T-helper 9 cell (primary cell): Measurements from ENCODE around the gene TSEN54.

Experiments
- DNase-seq: peaks from one replicate; pipeline ENCODE4 v3.0.0-alpha.2; 2020

Gene TSEN54

DNA sequence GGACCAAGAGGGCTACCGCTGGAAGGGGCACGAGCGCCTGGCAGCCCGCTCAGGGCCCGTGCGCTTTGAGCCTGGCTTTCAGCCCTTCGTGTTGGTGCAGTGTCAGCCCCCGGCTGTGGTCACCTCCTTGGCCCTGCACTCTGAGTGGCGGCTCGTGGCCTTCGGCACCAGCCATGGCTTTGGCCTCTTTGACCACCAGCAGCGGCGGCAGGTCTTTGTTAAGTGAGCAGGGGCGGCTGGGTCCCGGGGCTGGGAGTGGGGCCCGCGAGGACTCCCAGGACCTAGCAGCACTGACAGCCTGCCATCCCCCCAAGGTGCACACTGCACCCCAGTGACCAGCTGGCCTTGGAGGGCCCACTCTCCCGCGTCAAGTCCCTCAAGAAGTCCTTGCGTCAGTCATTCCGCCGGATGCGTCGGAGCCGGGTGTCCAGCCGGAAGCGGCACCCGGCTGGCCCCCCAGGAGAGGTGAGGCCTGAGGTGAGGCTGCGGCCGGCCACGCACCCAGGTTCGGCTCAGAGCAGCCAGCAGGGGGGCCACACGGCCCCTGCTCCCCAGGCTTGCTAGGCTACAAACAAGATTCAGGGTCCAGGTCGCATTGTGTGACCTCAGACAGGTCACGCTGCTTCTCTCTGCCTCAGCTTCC, 53.8 kb downstream of the TSEN54 start:
- DNase-seq, result no peak

DNA sequence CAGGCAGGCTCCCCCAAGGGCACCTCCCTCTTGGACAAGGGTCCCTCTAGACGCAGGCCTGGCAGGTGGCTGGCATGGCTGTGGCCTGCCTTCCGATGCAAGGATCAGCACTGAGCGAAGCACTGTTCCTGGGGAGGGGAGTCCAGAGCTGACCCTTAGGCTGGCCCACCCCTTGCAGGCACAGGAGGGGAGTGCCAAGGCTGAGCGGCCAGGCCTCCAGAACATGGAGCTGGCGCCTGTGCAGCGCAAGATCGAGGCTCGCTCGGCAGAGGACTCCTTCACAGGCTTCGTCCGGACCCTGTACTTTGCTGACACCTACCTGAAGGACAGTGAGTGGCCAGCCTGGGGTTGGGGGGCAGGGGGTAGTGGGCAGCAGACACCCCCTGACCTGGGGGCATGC, 54.4 kb downstream of the TSEN54 start:
- DNase-seq, result no peak

DNA sequence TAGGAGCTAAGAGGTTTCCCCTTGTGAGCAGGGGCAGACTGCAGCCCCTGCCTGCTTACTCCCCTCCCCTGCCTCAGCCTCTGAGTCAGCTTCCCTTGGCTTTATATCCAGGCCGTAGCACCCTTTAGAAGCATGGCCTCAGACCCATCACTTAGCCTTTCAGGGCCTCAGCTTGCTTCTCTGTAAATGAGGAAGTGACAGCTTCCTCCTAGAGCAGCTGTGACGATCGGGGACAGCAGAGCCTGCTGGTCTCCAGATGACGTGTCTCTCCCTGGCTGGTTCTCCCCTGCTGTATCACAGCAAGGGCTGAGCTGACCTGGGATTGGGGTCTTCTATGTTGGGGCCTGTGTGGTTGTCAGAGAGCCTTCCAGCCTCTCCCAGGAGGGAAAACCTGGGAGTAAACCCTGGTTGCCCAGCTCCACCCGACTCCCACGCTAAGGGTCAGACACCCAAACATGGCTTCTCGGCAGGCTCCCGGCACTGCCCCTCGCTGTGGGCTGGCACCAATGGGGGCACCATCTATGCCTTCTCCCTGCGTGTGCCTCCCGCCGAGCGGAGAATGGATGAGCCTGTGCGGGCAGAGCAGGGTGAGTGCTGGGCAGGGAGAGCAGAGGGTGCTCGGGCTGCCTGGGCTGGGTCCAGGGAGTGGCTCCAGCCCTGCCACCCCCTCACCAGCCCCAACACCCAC, 55.0 kb downstream of the TSEN54 start:
- no peak for DNase-seq

DNA sequence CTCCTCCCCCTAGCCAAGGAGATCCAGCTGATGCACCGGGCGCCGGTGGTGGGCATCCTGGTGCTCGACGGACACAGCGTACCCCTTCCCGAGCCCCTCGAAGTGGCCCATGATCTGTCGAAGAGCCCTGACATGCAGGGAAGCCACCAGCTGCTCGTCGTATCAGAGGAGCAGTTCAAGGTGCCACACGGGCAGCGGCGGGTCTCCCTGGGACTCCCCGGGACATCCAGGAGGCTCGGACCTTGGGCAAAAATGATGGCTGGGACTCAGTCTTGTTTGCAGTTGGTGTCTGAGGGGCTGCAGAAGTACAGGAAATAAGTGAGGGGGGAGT, 55.5 kb downstream of the TSEN54 start:
- no peak for DNase-seq

DNA sequence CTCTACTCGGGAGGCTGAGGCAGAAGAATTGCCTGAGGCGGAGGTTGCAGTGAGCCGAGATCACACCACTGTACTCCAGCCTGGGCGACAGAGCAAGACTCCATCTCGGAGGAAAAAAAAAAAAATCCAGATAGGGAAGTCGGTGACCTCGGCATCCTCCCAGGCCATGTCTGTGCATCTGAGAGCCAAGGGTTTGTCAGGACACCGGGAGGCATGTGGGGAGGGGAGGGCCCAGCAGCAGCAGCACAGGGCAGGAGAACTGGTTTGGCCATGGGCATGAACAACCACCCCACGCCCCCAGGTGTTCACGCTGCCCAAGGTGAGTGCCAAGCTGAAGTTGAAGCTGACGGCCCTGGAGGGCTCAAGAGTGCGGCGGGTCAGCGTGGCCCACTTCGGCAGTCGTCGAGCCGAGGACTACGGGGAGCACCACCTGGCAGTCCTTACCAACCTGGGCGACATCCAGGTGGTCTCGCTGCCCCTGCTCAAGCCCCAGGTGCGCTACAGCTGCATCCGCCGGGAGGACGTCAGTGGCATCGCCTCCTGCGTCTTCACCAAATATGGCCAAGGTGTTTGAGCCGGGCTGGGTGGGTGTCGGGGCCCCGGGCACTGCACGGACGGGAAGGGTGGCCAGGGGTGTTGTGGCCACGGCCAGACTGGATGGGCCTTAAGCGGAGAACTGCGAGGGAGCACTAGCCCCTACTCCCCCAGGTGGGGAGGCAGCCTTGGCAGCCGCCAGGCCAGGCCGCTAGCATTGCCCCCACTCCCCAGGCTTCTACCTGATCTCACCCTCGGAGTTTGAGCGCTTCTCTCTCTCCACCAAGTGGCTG, 56.6 kb downstream of the TSEN54 start:
- DNase-seq, result no peak

DNA sequence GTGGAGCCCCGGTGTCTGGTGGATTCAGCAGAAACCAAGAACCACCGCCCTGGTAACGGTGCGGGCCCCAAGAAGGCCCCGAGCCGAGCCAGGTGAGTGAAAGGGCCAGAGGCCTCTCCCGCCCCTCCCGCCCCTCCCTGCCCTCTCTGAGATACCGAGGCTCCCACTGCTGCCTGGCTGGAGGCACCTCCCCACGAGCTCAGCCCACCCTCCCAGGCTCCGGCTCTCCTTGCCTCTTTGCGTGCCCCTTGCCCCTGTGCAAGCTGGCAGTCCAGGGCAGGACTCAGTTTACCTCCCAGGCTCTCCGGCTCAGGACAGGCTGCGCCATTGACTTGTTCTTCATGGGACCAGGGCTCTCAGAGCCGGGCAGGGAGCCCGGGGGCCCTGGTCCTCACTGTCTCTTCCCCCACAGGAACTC, 57.2 kb downstream of the TSEN54 start:
- no peak for DNase-seq

DNA sequence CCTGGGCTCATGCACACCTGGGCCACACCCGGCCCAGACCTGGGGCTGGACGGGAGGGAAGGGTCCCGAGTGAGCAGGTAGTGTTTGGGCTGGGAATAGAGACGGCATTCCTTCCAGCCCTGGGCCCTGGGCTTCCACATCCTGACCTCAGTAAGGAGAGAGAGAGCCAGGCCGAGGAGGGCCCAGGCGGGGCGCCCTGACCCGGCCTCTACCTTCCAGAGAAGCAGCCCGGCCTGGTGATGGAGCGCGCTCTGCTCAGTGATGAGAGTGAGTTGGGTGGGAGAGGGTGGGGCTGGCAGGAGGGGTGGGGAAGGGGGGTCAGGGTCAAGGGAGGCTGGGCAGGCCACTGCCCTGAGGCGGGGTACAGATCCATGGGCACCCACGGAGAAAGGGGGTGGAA, 57.7 kb downstream of the TSEN54 start:
- DNase-seq, result no peak
